GM12878 (cell line): ENCODE results near the gene KDM2A. TPM values are rescaled to one million over a fixed set of nuclear protein-coding genes. Genes with fewer than 3 reads are reported as not detected.

Experiments used
- ATAC-seq: fragments of 200-7000 bp; cut with Tn5 transposase; 3 replicates; pipeline ENCODE4 v1.9.1; 2020; ENCODE audit warnings: mild to moderate bottlenecking, moderate library complexity
- BruUV-seq: library from RNA; stranded (reverse); fragments of 400-500 nt; replicated peaks from 2 replicates; lab custom pipeline; 2021; lab: Mats Ljungman, UMichigan
- CTCF ChIA-PET: fragments of 300-600 bp; sonication (Branson Sonifier 250); formaldehyde crosslinking; extraction: SDS; loops from one replicate; lab custom pipeline; 2021; ENCODE audit warnings: inconsistent platforms; lab: Yijun Ruan, JAX
- POLR2A ChIA-PET: fragments of 350-600 bp; formaldehyde crosslinking; extraction: SDS; loops from one replicate; lab custom pipeline; 2021; ENCODE audit warnings: inconsistent platforms; lab: Charles Lee
- RAD21 ChIA-PET: fragments of 300-600 bp; sonication (Branson Sonifier 250); formaldehyde crosslinking; loops from one replicate; lab custom pipeline; 2023; ENCODE audit warnings: antibody characterized with exemption; ENCODE audit not compliant: unreplicated experiment; lab: Charles Lee
- SMC1A ChIA-PET: fragments of 300-600 bp; sonication (Branson Sonifier 250); formaldehyde crosslinking; loops from one replicate; lab custom pipeline; 2023; ENCODE audit not compliant: unreplicated experiment, uncharacterized antibody; lab: Charles Lee
- DNase-seq: peaks from one replicate; pipeline ENCODE4 v3.0.0-alpha.2; 2011; ENCODE audit warnings: low read depth, low spot score
- FAIRE-seq: peaks from 3 replicates; lab custom pipeline; 2011; peaks lifted over from hg19 to GRCh38; lab: Jason Lieb, UNC
- H2AFZ ChIP-seq: 2 replicates; pipeline ENCODE4 v1.6.0; 2011; ENCODE audit warnings: low read depth, low read length, control low read depth; ENCODE audit not compliant: control insufficient read depth
- H3K27ac ChIP-seq: 2 replicates; pipeline ENCODE4 v1.5.1; 2011; ENCODE audit warnings: control low read depth; ENCODE audit not compliant: control insufficient read depth, insufficient read depth
- H3K27me3 ChIP-seq, 2 experiments: replicated peaks in 1 of 2; 2 replicates each; pipeline versions ENCODE4 v1.6.0 to v1.6.1; 2011; ENCODE audit warnings: low read length in 1 of 2; ENCODE audit not compliant: control insufficient read depth in 2 of 2, insufficient read depth in 2 of 2
- H3K36me3 ChIP-seq, 2 experiments: 2 replicates each; pipeline ENCODE4 v1.5.1; 2011; ENCODE audit warnings: low read length in 1 of 2; ENCODE audit not compliant: control insufficient read depth in 2 of 2, insufficient read depth in 2 of 2
- H3K4me1 ChIP-seq: 2 replicates; pipeline ENCODE4 v1.6.1; 2011; ENCODE audit warnings: mild to moderate bottlenecking, low read length, moderate library complexity, mixed read lengths; ENCODE audit not compliant: control insufficient read depth, insufficient read depth
- H3K4me2 ChIP-seq: 2 replicates; pipeline ENCODE4 v1.6.0; 2011; ENCODE audit warnings: control low read depth; ENCODE audit not compliant: control insufficient read depth, insufficient read depth
- H3K4me3 ChIP-seq: fragments of 200-600 bp; sonication (generic); 2 replicates; pipeline ENCODE4 v1.5.1; 2016
- H3K79me2 ChIP-seq: 2 replicates; pipeline ENCODE4 v1.6.0; 2011; ENCODE audit warnings: low read length; ENCODE audit not compliant: control insufficient read depth, insufficient read depth
- H3K9ac ChIP-seq: 2 replicates; pipeline ENCODE4 v1.8.0; 2011; ENCODE audit warnings: low read length, control low read depth, mixed read lengths; ENCODE audit not compliant: control insufficient read depth, insufficient read depth
- H3K9me3 ChIP-seq: replicated peaks from 3 replicates; pipeline ENCODE4 v1.5.1; 2011; ENCODE audit warnings: mild to moderate bottlenecking, low read length; ENCODE audit not compliant: control insufficient read depth, insufficient read depth
- H4K20me1 ChIP-seq: 2 replicates; pipeline ENCODE4 v1.6.0; 2011; ENCODE audit not compliant: control insufficient read depth, insufficient read depth
- CBFB ChIP-seq: IDR thresholded peaks from 2 replicates; pipeline ENCODE4 v1.6.1; 2016; ENCODE audit warnings: antibody characterized with exemption, low read depth
- CHD1 ChIP-seq: IDR thresholded peaks from 2 replicates; pipeline ENCODE4 v1.6.1; 2012; ENCODE audit warnings: low read depth, low read length, improper control_type of control experiment
- EGR1 ChIP-seq, 2 experiments: IDR thresholded peaks; 1 replicate in 1 of 2; 2 replicates in 1 of 2; pipeline ENCODE4 v1.6.1; 2011 to 2012; ENCODE audit warnings: low read depth in 2 of 2, low read length in 2 of 2, borderline replicate concordance in 1 of 2, mild to moderate bottlenecking in 1 of 2, moderate library complexity in 1 of 2
- IKZF2 ChIP-seq, 2 experiments: fragments of 450-650 bp; IDR thresholded peaks; 2 replicates each; pipeline ENCODE4 v1.6.1; 2017; ENCODE audit warnings: mild to moderate bottlenecking in 2 of 2, moderate library complexity in 2 of 2
- KAT2A ChIP-seq: conservative IDR thresholded peaks from 2 replicates; pipeline ENCODE4 v1.6.1; 2011; ENCODE audit warnings: low read depth, low read length; ENCODE audit not compliant: control insufficient read depth
- MEF2A ChIP-seq: IDR thresholded peaks from 2 replicates; pipeline ENCODE4 v1.6.1; 2011; ENCODE audit warnings: low read depth, mild to moderate bottlenecking, low read length, moderate library complexity; ENCODE audit not compliant: insufficient read depth
- RELA ChIP-seq: fragments of 450-650 bp; IDR thresholded peaks from 2 replicates; pipeline ENCODE4 v1.8.0; 2014; ENCODE audit warnings: borderline replicate concordance; ENCODE audit not compliant: partially characterized antibody
- SIN3A ChIP-seq: IDR thresholded peaks from 2 replicates; pipeline ENCODE4 v1.6.1; 2012; ENCODE audit warnings: low read depth, low read length, improper control_type of control experiment
- SMAD1 ChIP-seq: fragments of 450-650 bp; IDR thresholded peaks from 2 replicates; pipeline ENCODE4 v1.6.1; 2018; ENCODE audit warnings: mild to moderate bottlenecking, low read depth; ENCODE audit not compliant: partially characterized antibody
- SPI1 ChIP-seq: IDR thresholded peaks from 2 replicates; pipeline ENCODE4 v1.6.1; 2011; ENCODE audit warnings: low read depth, mild to moderate bottlenecking, low read length, moderate library complexity, borderline replicate concordance; ENCODE audit not compliant: insufficient read depth
- ZNF384 ChIP-seq: IDR thresholded peaks from 2 replicates; pipeline ENCODE4 v1.6.1; 2012; ENCODE audit warnings: low read depth, mild to moderate bottlenecking, low read length, improper control_type of control experiment, borderline replicate concordance
- WGBS: methylation state at CpG from one replicate; pipeline ENCODE4 v1.1.6; 2016; ENCODE audit warnings: low lambda C conversion rate; ENCODE audit not compliant: insufficient replicate concordance, insufficient coverage; ENCODE audit errors: missing lambda C conversion rate; 5-methylcytosine and 5-hydroxymethylcytosine counted together
- in situ Hi-C: fragments of 300-500 bp; cut with MboI; formaldehyde crosslinking; loops from 9 replicates; pipeline ENCODE4 v1.14.3; 2018; ENCODE audit warnings: mixed read lengths
- intact Hi-C: fragments of 100-400 bp; cut with micrococcal nuclease; formaldehyde crosslinking; loops from one replicate; pipeline ENCODE4 v1.14.2; 2022; ENCODE audit not compliant: unreplicated experiment
- polyA plus RNA-seq, 11 experiments: library from polyadenylated mRNA; depleted of rRNA in 4 of 11; unstranded in 6 of 11; stranded (reverse) in 5 of 11; fragments of >200 nt; fragmentation: Nextera tagmentation in 4 of 11; fragmentation: Illumina TruSeq in 1 of 11; extraction: Ambion mirVana in 4 of 11; extraction: Trizol in 1 of 11; gene quantifications; 1 replicate in 1 of 11; 2 replicates in 10 of 11; pipeline versions ENCODE4 v1.2.1 to v1.2.3, GENCODE V29; 2011 to 2016; ENCODE audit warnings: inconsistent platforms in 2 of 11, missing spikeins in 2 of 11, low read depth in 1 of 11
- total RNA-seq, 4 experiments: library from RNA; depleted of rRNA in 3 of 4; stranded (reverse); fragments of >200 nt in 3 of 4; fragmentation: Illumina TruSeq in 1 of 4; extraction: Trizol in 1 of 4; gene quantifications; 2 replicates each; pipeline versions ENCODE4 v1.2.1 to v1.2.3, GENCODE V29; 2013 to 2021
- TF ChIP-seq, protein P1 (sequence below): IDR thresholded peaks from 2 replicates; pipeline ENCODE4 v1.6.1; 2012; ENCODE audit warnings: low read depth, low read length, improper control_type of control experiment

Gene KDM2A
- total and polyA plus RNA-seq, 10 of the 15 experiments (the other 5 are each of a cell fraction or from before 2014, with no cell fraction given) = 10.5 to 69.3 (median 41.6) TPM

DNA sequence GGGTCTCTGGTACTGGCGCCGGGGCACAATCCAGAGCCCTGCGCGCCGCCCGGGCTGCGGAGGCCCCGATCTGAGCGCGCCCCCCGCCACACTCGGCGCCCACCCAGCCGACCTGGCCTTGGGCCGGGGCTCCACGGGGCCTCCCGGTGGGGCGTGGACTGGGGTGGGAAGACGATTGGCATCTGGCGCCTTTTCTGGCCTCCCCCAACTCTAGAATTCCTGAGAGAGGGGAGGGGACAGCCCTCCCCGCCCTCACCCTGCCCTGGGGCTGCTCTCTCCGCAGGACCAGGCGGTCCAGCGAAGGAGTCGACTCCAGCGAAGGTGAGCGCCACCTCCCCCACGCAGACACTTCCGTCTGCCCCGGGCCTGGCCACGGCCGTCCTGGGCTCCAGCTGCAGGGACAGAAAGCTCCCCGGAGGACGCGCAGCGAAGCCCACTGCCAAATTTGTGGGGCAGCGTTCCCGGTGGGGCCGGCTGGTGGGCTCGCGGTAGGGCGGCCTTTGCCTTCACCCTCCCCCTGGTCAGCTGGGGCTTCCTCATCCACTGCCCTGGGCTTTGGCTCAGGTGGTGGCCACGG lies 184.9 kb downstream of the KDM2A start:
- TF ChIP-seq KAT2A (no peak), CHD1 (no peak)
- ChIA-PET POLR2A (no interaction called here), CTCF (interaction anchor here (1.0 kb wide), 1 partner anchor 16 kb away, joined by 3 read pairs; no protein-coding TSS in a partner anchor), RAD21 (no interaction called here), SMC1A (no interaction called here)
- in situ Hi-C loops (no loop called here), intact Hi-C loops (no loop called here)
- no peak for FAIRE-seq
- Histone ChIP-seq H3K27ac (no peak overlapping the region), H3K79me2 (no peaks in the 10 kb centered on the region), H3K4me2 (no peak overlapping the region), H3K9me3 (no peaks in the 10 kb centered on the region), H3K4me1 (no peaks in the 10 kb centered on the region), H4K20me1 (no peaks in the 10 kb centered on the region), H3K36me3 (peaks cover 0 to 22% of the 10 kb centered on the region in 2 experiments; a peak in 2 of 4 replicates), H2AFZ (no peak overlapping the region), H3K27me3 (no peaks in the 10 kb centered on the region), H3K9ac (no peak overlapping the region), H3K4me3 (no peak overlapping the region)
- no peak for ATAC-seq
- no TSS peak for BruUV-seq
- DNase-seq = no peak
- 39% methylated on average over 38 of the region's 43 CpGs for WGBS

DNA sequence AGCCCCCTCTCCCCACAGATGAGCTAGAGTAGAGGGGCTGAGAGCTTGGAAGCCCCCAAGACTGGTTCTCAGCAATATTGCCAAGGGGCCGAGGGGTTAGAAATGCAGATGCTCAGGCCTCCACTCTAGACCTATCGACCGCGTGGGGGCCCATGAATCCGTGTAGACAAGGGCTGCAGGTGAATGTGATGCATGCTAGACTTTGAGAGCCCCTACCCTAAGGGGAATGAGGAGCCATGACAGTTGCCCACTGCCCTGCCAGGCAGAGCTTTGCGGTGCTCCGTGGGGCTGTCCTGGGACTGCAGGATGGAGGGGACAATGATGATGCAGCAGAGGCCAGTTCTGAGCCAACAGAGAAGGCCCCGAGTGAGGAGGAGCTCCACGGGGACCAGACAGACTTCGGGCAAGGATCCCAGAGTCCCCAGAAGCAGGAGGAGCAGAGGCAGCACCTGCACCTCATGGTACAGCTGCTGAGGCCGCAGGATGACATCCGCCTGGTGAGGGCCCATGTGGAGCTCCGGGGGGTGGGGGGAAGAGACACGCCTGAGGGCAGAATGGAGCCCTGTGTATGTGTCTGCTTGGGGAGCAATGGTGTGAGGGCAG lies 185.5 kb downstream of the KDM2A start:
- ATAC-seq = no peak
- Histone ChIP-seq H3K4me3 (no peak overlapping the region), H2AFZ (no peak overlapping the region), H3K9ac (no peak overlapping the region), H3K27ac (no peak overlapping the region), H3K4me2 (no peak overlapping the region), H4K20me1 (no peaks in the 10 kb centered on the region), H3K9me3 (no peaks in the 10 kb centered on the region), H3K27me3 (no peaks in the 10 kb centered on the region), H3K79me2 (no peaks in the 10 kb centered on the region), H3K4me1 (no peaks in the 10 kb centered on the region), H3K36me3 (peaks cover 0 to 17% of the 10 kb centered on the region in 2 experiments; a peak in 2 of 4 replicates)
- intact Hi-C loops (no loop called here), in situ Hi-C loops (no loop called here)
- SMC1A ChIA-PET = no interaction called here
- 92% methylated on average over 14 of the region's 14 CpGs for WGBS
- BruUV-seq = no TSS peak
- CTCF ChIA-PET = no interaction called here
- DNase-seq = no peak
- FAIRE-seq = no peak
- POLR2A ChIA-PET = interaction anchor here (0.6 kb wide), 1 partner anchor 207 kb away, joined by 4 read pairs; no protein-coding TSS in a partner anchor
- RAD21 ChIA-PET = no interaction called here
- TF ChIP-seq, protein P1, sequence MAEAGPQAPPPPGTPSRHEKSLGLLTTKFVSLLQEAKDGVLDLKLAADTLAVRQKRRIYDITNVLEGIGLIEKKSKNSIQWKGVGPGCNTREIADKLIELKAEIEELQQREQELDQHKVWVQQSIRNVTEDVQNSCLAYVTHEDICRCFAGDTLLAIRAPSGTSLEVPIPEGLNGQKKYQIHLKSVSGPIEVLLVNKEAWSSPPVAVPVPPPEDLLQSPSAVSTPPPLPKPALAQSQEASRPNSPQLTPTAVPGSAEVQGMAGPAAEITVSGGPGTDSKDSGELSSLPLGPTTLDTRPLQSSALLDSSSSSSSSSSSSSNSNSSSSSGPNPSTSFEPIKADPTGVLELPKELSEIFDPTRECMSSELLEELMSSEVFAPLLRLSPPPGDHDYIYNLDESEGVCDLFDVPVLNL = no peak
- TF ChIP-seq ZNF384 (no peak), EGR1 (IDR thresholded peaks at IDR 0.05; ENCODE audit: borderline replicate concordance in 1 of 2, low read depth in 2 of 2, low read length in 2 of 2) (no peak), SPI1 (no peak), SIN3A (no peak), RELA (no peak), CBFB (no peak), MEF2A (no peak), SMAD1 (no peak), IKZF2 (IDR thresholded peaks at IDR 0.05) (no peak)
